OCI-LY3 (cell line): ENCODE results near the gene SLC25A18.

ENCODE experiments used
- EZH2phosphoT487 ChIP-seq: fragments of 200-600 bp; shearing (Covaris generic); IDR thresholded peaks from 2 replicates; pipeline ENCODE4 v1.6.1; 2018; ENCODE audit warnings: antibody characterized with exemption, mixed run types, low read depth
- TF ChIP-seq, protein P1 (sequence below): fragments of 200-600, 300-600 bp; sonication (generic); IDR thresholded peaks from 2 replicates; pipeline ENCODE4 v1.5.1; 2014; ENCODE audit warnings: antibody characterized with exemption, low read length, low read depth

- TF ChIP-seq, protein P1, sequence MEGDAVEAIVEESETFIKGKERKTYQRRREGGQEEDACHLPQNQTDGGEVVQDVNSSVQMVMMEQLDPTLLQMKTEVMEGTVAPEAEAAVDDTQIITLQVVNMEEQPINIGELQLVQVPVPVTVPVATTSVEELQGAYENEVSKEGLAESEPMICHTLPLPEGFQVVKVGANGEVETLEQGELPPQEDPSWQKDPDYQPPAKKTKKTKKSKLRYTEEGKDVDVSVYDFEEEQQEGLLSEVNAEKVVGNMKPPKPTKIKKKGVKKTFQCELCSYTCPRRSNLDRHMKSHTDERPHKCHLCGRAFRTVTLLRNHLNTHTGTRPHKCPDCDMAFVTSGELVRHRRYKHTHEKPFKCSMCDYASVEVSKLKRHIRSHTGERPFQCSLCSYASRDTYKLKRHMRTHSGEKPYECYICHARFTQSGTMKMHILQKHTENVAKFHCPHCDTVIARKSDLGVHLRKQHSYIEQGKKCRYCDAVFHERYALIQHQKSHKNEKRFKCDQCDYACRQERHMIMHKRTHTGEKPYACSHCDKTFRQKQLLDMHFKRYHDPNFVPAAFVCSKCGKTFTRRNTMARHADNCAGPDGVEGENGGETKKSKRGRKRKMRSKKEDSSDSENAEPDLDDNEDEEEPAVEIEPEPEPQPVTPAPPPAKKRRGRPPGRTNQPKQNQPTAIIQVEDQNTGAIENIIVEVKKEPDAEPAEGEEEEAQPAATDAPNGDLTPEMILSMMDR = no peak
- TF ChIP-seq EZH2phosphoT487 = no peak
These were observed 76.0 kb downstream of the SLC25A18 start for GRCh38 chr22:17639247-17639741.
